IgD-negative memory B cell (primary cell): ENCODE measurements around the gene IGHMBP2. TPM values are rescaled to one million over a fixed set of nuclear protein-coding genes. Genes with fewer than 3 reads are reported as not detected.

Experiments
- H3K27ac Mint-ChIP-seq, 3 donors: one replicate each; pipeline ENCODE4 v1.8.0; 2020 to 2022; ENCODE audit warnings: mild to moderate bottlenecking in 3 of 3, mixed read lengths in 3 of 3, moderate library complexity in 1 of 3
- H3K27me3 Mint-ChIP-seq: one replicate; pipeline ENCODE4 v1.8.0; 2021; ENCODE audit warnings: mixed read lengths
- H3K36me3 Mint-ChIP-seq: one replicate; pipeline ENCODE4 v1.8.0; 2020; ENCODE audit warnings: mild to moderate bottlenecking, mixed read lengths
- H3K4me1 Mint-ChIP-seq, 3 donors: one replicate each; pipeline ENCODE4 v1.8.0; 2020 to 2022; ENCODE audit warnings: mixed read lengths in 3 of 3, mild to moderate bottlenecking in 1 of 3
- H3K4me3 Mint-ChIP-seq, 4 donors: one replicate each; pipeline ENCODE4 v1.8.0; 2020 to 2022; ENCODE audit warnings: mild to moderate bottlenecking in 4 of 4, mixed read lengths in 4 of 4, moderate library complexity in 3 of 4
- H3K9me3 Mint-ChIP-seq, 3 donors: one replicate each; pipeline ENCODE4 v1.8.0; 2020 to 2021; ENCODE audit warnings: mixed read lengths in 3 of 3, mild to moderate bottlenecking in 1 of 3
- polyA plus RNA-seq: library from polyadenylated mRNA; unstranded; fragments of 300-500 nt; fragmentation: Illumina TruSeq; gene quantifications from one replicate; pipeline ENCODE4 v1.2.3, GENCODE V29; 2021

The IGHMBP2 gene
- polyA plus RNA-seq, 1 donor from 2014 or later = 11.3 TPM

DNA sequence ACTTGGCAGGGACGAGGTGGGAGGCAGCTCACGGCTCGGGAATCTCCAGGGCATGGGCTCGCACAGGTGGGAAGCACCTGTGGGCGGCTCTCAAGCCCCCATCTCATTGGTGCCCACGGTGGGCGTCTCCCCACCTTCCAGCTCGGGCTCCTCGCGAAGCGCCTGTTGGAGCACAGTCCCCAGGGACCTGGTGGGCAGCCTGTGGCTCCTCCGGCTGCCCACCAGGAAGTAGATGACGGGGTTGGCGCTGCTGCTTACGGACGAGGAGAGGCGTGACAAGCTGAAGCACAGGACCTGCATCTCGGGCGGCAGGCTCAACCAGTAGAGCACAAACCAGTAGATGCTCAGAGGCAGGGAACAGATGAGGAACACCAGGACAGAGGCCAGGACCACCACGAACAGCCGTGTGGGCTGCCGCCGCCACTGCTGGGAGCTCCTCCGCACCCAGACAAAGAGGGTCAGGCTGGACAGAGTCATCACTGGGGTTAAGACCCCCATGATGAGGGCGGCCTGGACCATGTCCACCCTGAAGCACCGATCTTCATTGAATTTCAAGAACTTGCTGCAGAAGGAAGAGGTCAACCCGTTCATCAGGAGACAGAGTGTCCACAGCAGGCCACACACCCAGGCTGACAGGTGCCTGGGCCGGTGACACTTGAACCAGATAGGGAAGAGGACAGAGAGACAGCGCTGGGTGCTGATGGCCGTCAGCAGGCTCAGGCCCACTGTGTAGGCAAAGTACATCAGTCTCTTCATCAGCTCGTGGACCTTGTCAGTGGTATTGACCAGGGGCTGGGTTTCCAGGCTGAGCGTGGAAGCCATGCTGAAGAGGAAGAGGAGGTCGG, 76.5 kb downstream of the IGHMBP2 start:
- H3K4me1 Mint-ChIP-seq = peaks cover 0 to 2% (median 0%) of the 10 kb centered on the region in 3 donors
- peaks cover 4% of the 10 kb centered on the region for H3K36me3 Mint-ChIP-seq
- no peak overlapping the region for H3K4me3 Mint-ChIP-seq
- H3K27me3 Mint-ChIP-seq = peaks cover 7% of the 10 kb centered on the region
- H3K9me3 Mint-ChIP-seq = peaks cover 5 to 11% (median 8%) of the 10 kb centered on the region in 3 donors
- H3K27ac Mint-ChIP-seq = no peak overlapping the region

DNA sequence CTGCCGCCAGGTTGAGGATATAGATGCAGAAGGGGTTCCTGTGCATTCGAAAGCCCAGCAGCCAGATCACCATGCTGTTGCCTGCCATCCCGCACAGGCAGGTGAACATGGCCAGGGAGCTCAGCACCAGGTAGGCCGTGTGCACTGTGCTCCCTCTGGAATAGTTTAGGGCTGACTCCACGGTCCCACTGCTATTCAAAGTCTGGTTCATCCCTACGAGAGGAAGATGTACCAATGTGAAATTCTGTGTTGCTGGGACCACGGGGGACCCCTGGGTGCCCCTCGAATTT, 77.0 kb downstream of the IGHMBP2 start, which contains the start of gene MRGPRD:
TSS of gene MRGPRD (minus strand) at position 211 of the 290 bp plus-strand sequence. CDS start at position 211, 0 bp downstream.
- Mint-ChIP-seq H3K27ac (peak within 1 kb of the TSS in 1 of 3 donors; percentile 35), H3K4me3 (no peak within 1 kb of the TSS), H3K4me1 (peaks cover 0 to 2% (median 0%) of the 10 kb centered on the region in 3 donors), H3K27me3 (peaks cover 7% of the 10 kb centered on the region), H3K36me3 (peaks cover 4% of the 10 kb centered on the region), H3K9me3 (peaks cover 5 to 11% (median 8%) of the 10 kb centered on the region in 3 donors)

DNA sequence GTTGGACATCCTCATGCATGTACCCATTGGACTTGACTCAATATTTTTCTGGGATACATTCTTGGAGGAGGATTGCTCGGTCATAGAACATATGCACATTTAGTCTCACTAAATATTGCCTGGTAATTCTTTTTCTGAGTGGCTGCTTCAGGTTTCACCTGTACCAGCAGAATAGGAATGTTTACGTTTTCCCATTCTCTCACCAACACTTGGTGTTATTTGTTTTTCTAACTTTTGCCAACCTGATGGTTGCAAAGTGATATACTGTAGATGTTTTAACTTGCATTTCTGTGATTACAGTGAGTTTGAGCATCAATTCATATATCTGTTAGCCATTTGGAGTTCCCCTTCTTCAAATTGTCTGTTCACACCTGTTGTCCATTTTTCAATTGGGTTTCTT, 78.4 kb downstream of the IGHMBP2 start:
- no peak overlapping the region for H3K27ac Mint-ChIP-seq
- peaks cover 5% of the 10 kb centered on the region for H3K36me3 Mint-ChIP-seq
- peaks cover 0 to 2% (median 0%) of the 10 kb centered on the region in 3 donors for H3K4me1 Mint-ChIP-seq
- H3K27me3 Mint-ChIP-seq = peaks cover 7% of the 10 kb centered on the region
- no peak overlapping the region for H3K4me3 Mint-ChIP-seq
- peaks cover 5 to 20% (median 13%) of the 10 kb centered on the region in 3 donors for H3K9me3 Mint-ChIP-seq

DNA sequence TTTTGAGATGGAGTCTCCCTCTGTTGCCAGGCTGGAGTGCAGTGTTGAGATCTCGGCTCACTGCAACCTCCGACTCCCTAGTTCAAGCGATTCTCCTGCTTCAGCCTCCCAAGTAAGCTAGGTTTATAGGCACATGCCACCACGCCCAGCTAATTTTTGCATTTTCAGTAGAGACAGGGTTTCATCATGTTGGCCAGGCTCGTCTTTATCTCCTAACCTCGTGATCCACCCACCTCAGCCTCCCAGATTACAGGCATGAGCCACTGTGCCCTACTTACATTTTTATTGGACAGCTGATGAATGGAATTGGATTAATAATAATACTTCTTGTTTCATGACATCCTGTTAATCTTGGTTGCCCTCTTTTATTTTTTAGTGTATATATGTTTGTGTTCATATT, 80.1 kb downstream of the IGHMBP2 start:
- H3K27ac Mint-ChIP-seq = no peak overlapping the region

DNA sequence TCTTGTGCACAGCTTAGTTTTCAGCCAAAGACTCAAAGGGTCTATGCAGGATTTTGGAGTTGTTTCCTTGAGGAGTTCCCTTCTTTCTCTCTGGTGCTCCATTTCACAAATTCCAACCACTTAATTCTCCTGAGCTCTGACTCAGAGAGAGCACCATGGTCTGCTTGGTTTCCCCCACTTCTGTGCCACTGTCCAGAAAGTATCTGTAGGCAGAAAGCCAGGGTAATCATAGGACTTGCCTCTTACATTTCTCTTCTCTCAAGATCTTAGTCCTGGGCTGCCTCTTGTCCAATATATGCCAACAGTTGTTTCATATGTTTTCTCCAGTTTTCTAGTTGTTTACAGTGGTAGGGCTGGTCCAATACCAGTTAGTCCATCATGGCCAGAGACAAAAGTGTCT, 83.5 kb downstream of the IGHMBP2 start:
- Mint-ChIP-seq H3K36me3 (peaks cover 3% of the 10 kb centered on the region), H3K4me3 (no peak overlapping the region), H3K27ac (no peak overlapping the region), H3K27me3 (peaks cover 7% of the 10 kb centered on the region), H3K4me1 (no peaks in the 10 kb centered on the region), H3K9me3 (peaks cover 0 to 18% (median 7%) of the 10 kb centered on the region in 3 donors)

More for the DNA sequence above, 80.1 kb downstream of the IGHMBP2 start:
- Mint-ChIP-seq H3K4me1 (no peaks in the 10 kb centered on the region), H3K27me3 (peaks cover 7% of the 10 kb centered on the region), H3K4me3 (no peak overlapping the region), H3K9me3 (peaks cover 5 to 25% (median 13%) of the 10 kb centered on the region in 3 donors), H3K36me3 (peaks cover 5% of the 10 kb centered on the region)

DNA sequence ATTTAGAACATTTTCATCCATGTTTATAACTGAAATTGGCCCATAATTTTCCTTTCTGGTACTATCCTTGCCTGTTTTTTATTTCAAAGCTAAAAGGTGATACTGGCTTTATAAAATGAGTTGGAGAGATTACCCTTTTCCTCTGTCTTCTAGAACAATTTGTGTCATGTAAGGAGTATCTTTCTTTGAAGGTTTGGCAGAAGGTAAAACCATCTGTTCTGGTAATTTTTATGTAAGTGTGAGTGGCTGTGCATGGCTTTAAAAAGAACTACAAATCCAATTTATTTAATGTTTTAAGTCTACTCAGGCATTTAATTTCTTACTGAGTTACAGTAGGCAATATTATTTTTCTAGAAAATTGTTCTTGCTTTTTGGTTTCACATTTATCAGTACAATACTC, 84.8 kb downstream of the IGHMBP2 start:
- Mint-ChIP-seq H3K36me3 (peaks cover 1% of the 10 kb centered on the region), H3K27me3 (peaks cover 17% of the 10 kb centered on the region), H3K27ac (no peak overlapping the region)

More for the DNA sequence above, 84.8 kb downstream of the IGHMBP2 start:
- Mint-ChIP-seq H3K9me3 (peaks cover 0 to 14% (median 5%) of the 10 kb centered on the region in 3 donors), H3K4me1 (no peaks in the 10 kb centered on the region), H3K4me3 (no peak overlapping the region)

Other genes with a start within 250 kb of the IGHMBP2 start
- gene GAL, start 219.3 kb upstream of the IGHMBP2 start, polyA plus RNA-seq = not detected
- 5.1 TPM for gene TESMIN, start 152.4 kb upstream of the IGHMBP2 start, polyA plus RNA-seq
- 5.8 TPM for gene CPT1A, start 62.0 kb upstream of the IGHMBP2 start, polyA plus RNA-seq
- gene MRPL21, start 59 bp upstream of the IGHMBP2 start, polyA plus RNA-seq = 108 TPM
- gene MRGPRD, start 77.1 kb downstream of the IGHMBP2 start, polyA plus RNA-seq = not detected
- gene MRGPRF, start 109.4 kb downstream of the IGHMBP2 start, polyA plus RNA-seq = not detected
- gene TPCN2, start 145.0 kb downstream of the IGHMBP2 start, polyA plus RNA-seq = 5.7 TPM